Measurements from ENCODE around the gene ZNF503.

ZNF503 gene

GRCh38 chr10:75401569-75402485 lies at the start of gene ZNF503:
Gene ZNF503 (minus strand): TSS chr10:75401764. CDS start chr10:75401419, 345 bp downstream.
- peak; percentile 68 for DNase-seq

GRCh38 chr10:75450644-75451640 lies 49.4 kb upstream of the ZNF503 start:
- no peak for DNase-seq

GRCh38 chr10:75450075-75450445 lies 48.5 kb upstream of the ZNF503 start:
- no peak for DNase-seq

GRCh38 chr10:75449382-75450074 lies 48.0 kb upstream of the ZNF503 start:
- DNase-seq = no peak

GRCh38 chr10:75448166-75448565 lies 46.6 kb upstream of the ZNF503 start:
- DNase-seq = no peak

- no peak for DNase-seq
Observed at GRCh38 chr10:75446508-75446907, 44.9 kb upstream of the ZNF503 start.

- no peak for DNase-seq
Observed at GRCh38 chr10:75444781-75445386, 43.3 kb upstream of the ZNF503 start.

GRCh38 chr10:75443362-75443761 lies 41.8 kb upstream of the ZNF503 start:
- DNase-seq = no peak

GRCh38 chr10:75441682-75442081 lies 40.1 kb upstream of the ZNF503 start:
- DNase-seq = no peak

- no peak for DNase-seq
Observed at GRCh38 chr10:75441196-75441595, 39.6 kb upstream of the ZNF503 start.

GRCh38 chr10:75440271-75440793 lies 38.8 kb upstream of the ZNF503 start:
- DNase-seq = no peak

GRCh38 chr10:75439811-75440210 lies 38.2 kb upstream of the ZNF503 start:
- DNase-seq = no peak

- no peak for DNase-seq
Observed at GRCh38 chr10:75438275-75438674, 36.7 kb upstream of the ZNF503 start.

GRCh38 chr10:75437693-75438092 lies 36.1 kb upstream of the ZNF503 start:
- DNase-seq = no peak

GRCh38 chr10:75436896-75437295 lies 35.3 kb upstream of the ZNF503 start:
- DNase-seq = no peak

- DNase-seq = no peak
Observed at GRCh38 chr10:75435291-75435690, 33.7 kb upstream of the ZNF503 start.

- no peak for DNase-seq
Observed at GRCh38 chr10:75434291-75434690, 32.7 kb upstream of the ZNF503 start.

- DNase-seq = no peak
Observed at GRCh38 chr10:75433216-75433615, 31.7 kb upstream of the ZNF503 start.

- no peak for DNase-seq
Observed at GRCh38 chr10:75432763-75433162, 31.2 kb upstream of the ZNF503 start.

- DNase-seq = no peak
Observed at GRCh38 chr10:75432176-75432575, 30.6 kb upstream of the ZNF503 start.

GRCh38 chr10:75431180-75432111 lies 29.9 kb upstream of the ZNF503 start, which contains the start of gene LRMDA:
Gene LRMDA (plus strand): TSS chr10:75431624.
- DNase-seq = no peak
